AG04449 (cell line): ENCODE results near the gene KCNN3.

ENCODE experiments used
- CTCF ChIA-PET: fragments of 350-600 bp; formaldehyde crosslinking; extraction: SDS; loops from one replicate; lab custom pipeline; 2021; ENCODE audit warnings: antibody characterized with exemption; lab: Yijun Ruan, JAX
- POLR2A ChIA-PET: fragments of 400-600, 350-600 bp; formaldehyde crosslinking; extraction: SDS; loops from one replicate; lab custom pipeline; 2020; ENCODE audit warnings: antibody characterized with exemption, inconsistent platforms; lab: Yijun Ruan, JAX
- DNase-seq: peaks from one replicate; pipeline ENCODE4 v3.0.0-alpha.2; 2010; ENCODE audit warnings: low read depth, low spot score
- H3K4me3 ChIP-seq: 2 replicates; pipeline ENCODE4 v1.5.1; 2011; ENCODE audit warnings: low read depth, mild to moderate bottlenecking, control low read depth, low read length
- TF ChIP-seq, protein P1 (sequence below): IDR thresholded peaks from one replicate; pipeline ENCODE4 v1.5.1; 2011; ENCODE audit warnings: mild to moderate bottlenecking, moderate library complexity, low read length, control low read depth, inconsistent platforms; ENCODE audit not compliant: insufficient read depth; ENCODE audit errors: missing control alignments

The KCNN3 gene

DNA sequence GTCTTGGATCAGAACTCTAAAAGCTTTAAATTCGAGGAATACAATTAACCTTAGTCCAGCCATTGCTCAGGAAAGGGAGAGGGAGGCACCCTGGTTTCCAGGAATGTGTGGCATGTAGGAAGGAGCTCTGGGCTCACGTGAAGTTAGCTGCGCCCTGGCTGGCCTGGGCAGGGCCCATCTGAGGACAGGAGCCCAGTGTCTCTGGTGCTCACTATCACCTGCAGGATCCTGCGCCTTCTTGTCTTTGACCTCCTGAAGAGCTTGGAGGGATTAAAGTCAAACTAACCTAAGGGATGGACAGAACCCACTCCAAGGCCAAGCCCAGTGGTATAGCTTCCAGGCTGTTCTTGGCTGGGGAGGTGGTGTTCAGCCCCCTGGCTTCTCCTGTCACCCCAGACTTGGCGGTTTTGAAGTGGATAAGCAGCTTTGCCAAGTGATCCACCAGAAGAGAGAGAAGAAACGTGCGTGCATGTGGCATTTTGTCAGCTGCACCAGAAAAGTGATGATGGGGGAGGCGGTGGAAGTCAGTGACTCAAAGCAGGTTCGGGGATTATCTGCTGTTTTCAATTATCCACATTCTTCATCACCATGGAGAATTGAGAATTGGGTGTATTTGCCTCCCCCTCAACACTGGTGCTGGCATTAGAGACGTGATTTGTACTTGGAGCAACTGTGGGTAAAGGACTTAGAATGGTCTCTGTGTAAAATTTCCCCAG lies 11.9 kb upstream of the KCNN3 start:
- POLR2A ChIA-PET = no interaction called here
- CTCF ChIA-PET = interaction anchor here (0.8 to 4.3 kb wide), 24 partner anchors 9 to 402 kb away, joined by 3 to 41 read pairs (median 4); partner anchors contain the start of genes KCNN3 and PMVK
- TF ChIP-seq, protein P1, sequence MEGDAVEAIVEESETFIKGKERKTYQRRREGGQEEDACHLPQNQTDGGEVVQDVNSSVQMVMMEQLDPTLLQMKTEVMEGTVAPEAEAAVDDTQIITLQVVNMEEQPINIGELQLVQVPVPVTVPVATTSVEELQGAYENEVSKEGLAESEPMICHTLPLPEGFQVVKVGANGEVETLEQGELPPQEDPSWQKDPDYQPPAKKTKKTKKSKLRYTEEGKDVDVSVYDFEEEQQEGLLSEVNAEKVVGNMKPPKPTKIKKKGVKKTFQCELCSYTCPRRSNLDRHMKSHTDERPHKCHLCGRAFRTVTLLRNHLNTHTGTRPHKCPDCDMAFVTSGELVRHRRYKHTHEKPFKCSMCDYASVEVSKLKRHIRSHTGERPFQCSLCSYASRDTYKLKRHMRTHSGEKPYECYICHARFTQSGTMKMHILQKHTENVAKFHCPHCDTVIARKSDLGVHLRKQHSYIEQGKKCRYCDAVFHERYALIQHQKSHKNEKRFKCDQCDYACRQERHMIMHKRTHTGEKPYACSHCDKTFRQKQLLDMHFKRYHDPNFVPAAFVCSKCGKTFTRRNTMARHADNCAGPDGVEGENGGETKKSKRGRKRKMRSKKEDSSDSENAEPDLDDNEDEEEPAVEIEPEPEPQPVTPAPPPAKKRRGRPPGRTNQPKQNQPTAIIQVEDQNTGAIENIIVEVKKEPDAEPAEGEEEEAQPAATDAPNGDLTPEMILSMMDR = no peak
- no peak for DNase-seq
- H3K4me3 ChIP-seq = no peak overlapping the region

DNA sequence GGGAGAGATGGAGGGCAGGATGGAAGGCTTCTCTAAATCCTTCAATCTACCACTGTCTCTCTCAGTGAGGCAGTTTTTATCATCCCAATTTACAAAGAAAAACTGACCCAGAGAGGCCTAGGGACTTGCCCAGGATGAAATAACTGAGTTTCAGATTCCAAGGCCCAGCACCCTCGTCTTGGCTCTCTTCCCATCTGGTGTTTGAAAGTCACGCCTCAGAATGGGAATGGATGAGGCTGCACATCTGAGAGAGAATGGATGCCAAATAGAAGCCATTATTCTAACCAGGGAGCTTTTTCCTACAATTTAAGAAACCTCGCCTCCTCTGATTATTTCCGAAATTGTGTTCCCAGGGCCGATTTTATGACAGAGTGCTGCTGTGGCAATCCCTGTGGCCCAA lies 10.6 kb upstream of the KCNN3 start:
- ChIA-PET POLR2A (no interaction called here), CTCF (interaction anchor here (0.8 to 4.3 kb wide), 18 partner anchors 8 to 400 kb away, joined by 3 to 41 read pairs (median 4); partner anchors contain the start of genes KCNN3 and PMVK)
- DNase-seq = no peak
- no peak overlapping the region for H3K4me3 ChIP-seq
- TF ChIP-seq, protein P1 = no peak

DNA sequence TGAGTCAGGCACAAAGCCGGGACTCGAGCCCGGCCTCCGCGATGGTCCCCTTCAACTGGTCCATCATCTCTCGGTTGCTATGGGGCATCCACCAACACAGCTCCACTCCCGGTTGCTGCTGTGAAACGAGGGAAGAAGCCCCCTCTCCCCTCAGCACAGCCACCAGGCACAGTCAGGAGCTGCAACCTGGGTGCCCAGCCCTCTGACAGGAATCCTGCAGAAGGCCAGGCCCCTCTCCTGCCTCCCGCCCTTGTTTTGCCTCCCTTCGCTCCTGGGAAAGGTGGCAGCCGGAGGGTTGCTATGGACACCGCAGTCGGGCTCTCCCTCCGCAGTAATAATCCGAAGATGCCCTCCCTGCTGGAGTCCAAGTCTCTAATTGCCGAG lies 8.9 kb upstream of the KCNN3 start:
- POLR2A ChIA-PET = no interaction called here
- no peak for DNase-seq
- H3K4me3 ChIP-seq = no peak overlapping the region
- TF ChIP-seq, protein P1 = no peak
- CTCF ChIA-PET = interaction anchor here (0.6 to 9.2 kb wide), 42 partner anchors 8 to 400 kb away, joined by 3 to 129 read pairs (median 4); partner anchors contain the start of gene KCNN3

DNA sequence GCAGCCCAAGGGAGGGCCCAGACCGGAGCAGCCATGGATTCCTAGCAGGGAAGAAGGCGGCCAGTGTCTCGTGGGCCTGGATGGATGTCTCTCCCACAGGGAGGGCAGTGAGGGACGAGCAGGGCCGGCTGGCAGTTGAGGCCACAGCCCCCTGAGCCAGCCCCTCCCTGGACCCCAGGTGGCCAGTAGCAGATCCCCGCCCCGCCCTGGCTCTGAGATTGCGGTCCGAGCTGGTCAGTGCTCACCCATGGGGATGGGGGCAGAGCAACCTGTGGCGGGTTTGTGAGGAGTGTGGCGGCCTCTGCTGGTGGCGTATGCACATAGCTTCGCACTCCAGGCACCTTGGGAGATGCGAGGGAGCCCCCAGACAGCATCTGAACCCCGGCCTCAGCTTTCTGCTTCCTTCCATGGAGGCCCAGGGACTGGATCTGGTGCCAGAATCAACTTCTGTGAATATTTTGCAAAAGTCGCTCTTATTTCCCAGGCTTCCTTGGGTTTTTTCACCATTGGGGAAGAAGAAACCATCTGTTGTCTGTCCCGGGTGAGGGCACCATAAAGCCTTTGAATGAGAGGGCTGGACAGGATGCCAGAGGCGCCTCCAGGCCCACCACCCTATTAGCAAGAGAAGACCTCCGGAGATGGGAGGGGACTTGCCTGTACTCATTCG lies 8.4 kb upstream of the KCNN3 start:
- H3K4me3 ChIP-seq = no peak overlapping the region
- TF ChIP-seq, protein P1 = peak; percentile 94
- ChIA-PET POLR2A (no interaction called here), CTCF (interaction anchor here (0.6 to 9.2 kb wide), 43 partner anchors 7 to 399 kb away, joined by 3 to 129 read pairs (median 4); partner anchors contain the start of gene KCNN3)
- DNase-seq = no peak

DNA sequence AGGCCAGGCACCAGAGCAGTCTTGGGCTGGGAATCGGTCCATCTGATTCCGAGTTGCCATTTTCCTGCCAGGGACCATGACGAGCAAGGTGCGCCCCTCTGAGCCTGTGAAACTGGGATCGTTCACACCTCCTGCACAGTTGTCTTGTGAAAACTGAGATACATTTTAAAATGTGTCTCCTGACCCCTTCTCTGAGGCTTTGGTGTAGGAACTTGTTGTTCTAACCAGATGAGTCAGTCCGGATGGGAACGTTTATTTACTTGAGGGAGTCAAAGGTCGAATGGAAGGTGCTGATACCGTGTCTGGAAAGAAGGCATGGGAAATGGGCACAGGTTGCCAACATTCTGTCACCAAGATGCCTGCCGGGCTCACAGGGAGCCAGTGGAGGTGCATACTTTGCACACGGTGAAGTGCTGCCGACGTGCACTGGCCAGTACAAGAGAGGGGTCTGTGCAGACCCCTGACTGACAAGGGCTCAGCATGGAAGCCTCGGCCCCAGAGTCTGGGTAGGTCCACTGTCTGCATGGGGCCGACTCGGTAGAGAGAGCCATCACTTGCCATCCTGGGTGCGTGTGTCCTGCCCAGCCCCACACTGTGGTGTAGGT lies 7.4 kb upstream of the KCNN3 start:
- no peak overlapping the region for H3K4me3 ChIP-seq
- ChIA-PET CTCF (interaction anchor here (1.2 to 9.2 kb wide), 12 partner anchors 10 to 317 kb away, joined by 3 to 129 read pairs (median 8); partner anchors contain the start of gene KCNN3), POLR2A (no interaction called here)
- TF ChIP-seq, protein P1 = no peak
- DNase-seq = no peak
